HFFc6 (cell line): ENCODE data around the gene SLC16A8. TPM values are rescaled to one million over a fixed set of nuclear protein-coding genes. Genes with fewer than 3 reads are reported as not detected.

Experiments used
- DNase-seq: peaks from one replicate; pipeline ENCODE4 v3.0.0-alpha.2; 2018
- H3K27ac Mint-ChIP-seq: 2 replicates; pipeline ENCODE4 v1.8.0; 2020; ENCODE audit warnings: mild to moderate bottlenecking, mixed read lengths
- H3K27me3 Mint-ChIP-seq: 2 replicates; pipeline ENCODE4 v1.8.0; 2021; ENCODE audit warnings: mild to moderate bottlenecking, moderate library complexity, mixed read lengths; ENCODE audit not compliant: insufficient read depth
- H3K36me3 Mint-ChIP-seq: 2 replicates; pipeline ENCODE4 v1.8.0; 2021; ENCODE audit warnings: low read depth, mixed read lengths
- H3K4me1 Mint-ChIP-seq: 2 replicates; pipeline ENCODE4 v1.8.0; 2020; ENCODE audit warnings: low read depth, mixed read lengths
- H3K4me3 Mint-ChIP-seq: 2 replicates; pipeline ENCODE4 v1.8.0; 2020; ENCODE audit warnings: mild to moderate bottlenecking, moderate library complexity, mixed read lengths
- H3K9me3 Mint-ChIP-seq: 2 replicates; pipeline ENCODE4 v1.8.0; 2020; ENCODE audit warnings: mild to moderate bottlenecking, mixed read lengths
- total RNA-seq, 6 experiments: library from RNA; stranded (reverse); fragmentation: NEBNext Ultra II Directional; extraction: Animal tissue kit (Norgen Biotek cat#: 25700); gene quantifications; 2 replicates in 1 of 6; 3 replicates in 5 of 6; pipeline ENCODE4 v1.2.3, GENCODE V29; 2021
- TF ChIP-seq, protein P1 (sequence below): fragments of 200-600 bp; sonication (generic); IDR thresholded peaks from 2 replicates; pipeline ENCODE4 v1.5.0; 2021; ENCODE audit warnings: antibody characterized with exemption, mild to moderate bottlenecking

The SLC16A8 gene
- total RNA-seq, 6 experiments from 2014 or later: not detected

DNA sequence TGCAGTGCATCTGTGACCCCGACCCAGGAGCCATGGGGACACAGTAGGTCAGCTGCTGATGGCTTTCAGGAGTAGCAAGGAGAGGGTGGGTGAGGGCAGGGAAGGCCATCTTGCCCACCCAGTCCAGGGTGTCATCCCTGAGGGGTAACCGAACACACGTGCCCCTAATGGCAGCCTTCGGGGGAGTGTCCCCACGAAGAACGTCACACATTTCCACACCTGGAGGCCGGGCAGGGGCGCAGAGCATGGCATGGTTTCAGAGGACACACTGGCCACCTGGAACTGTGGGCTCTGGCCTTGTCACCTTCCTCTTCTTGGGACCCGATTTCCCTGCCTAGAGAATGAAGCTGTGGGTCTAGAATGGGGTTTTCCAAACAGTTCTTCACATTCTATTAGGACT lies 45.9 kb upstream of the SLC16A8 start:
- TF ChIP-seq, protein P1, sequence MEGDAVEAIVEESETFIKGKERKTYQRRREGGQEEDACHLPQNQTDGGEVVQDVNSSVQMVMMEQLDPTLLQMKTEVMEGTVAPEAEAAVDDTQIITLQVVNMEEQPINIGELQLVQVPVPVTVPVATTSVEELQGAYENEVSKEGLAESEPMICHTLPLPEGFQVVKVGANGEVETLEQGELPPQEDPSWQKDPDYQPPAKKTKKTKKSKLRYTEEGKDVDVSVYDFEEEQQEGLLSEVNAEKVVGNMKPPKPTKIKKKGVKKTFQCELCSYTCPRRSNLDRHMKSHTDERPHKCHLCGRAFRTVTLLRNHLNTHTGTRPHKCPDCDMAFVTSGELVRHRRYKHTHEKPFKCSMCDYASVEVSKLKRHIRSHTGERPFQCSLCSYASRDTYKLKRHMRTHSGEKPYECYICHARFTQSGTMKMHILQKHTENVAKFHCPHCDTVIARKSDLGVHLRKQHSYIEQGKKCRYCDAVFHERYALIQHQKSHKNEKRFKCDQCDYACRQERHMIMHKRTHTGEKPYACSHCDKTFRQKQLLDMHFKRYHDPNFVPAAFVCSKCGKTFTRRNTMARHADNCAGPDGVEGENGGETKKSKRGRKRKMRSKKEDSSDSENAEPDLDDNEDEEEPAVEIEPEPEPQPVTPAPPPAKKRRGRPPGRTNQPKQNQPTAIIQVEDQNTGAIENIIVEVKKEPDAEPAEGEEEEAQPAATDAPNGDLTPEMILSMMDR: no peak
- DNase-seq: no peak
- no peak overlapping the region for H3K27ac Mint-ChIP-seq
- no peaks in the 10 kb centered on the region for H3K9me3 Mint-ChIP-seq
- no peaks in the 10 kb centered on the region; the same call in 1 of the 2 replicates for H3K27me3 Mint-ChIP-seq
- H3K36me3 Mint-ChIP-seq: peaks cover 6% of the 10 kb centered on the region; the same call in 1 of the 2 replicates
- H3K4me1 Mint-ChIP-seq: peaks cover 6% of the 10 kb centered on the region
- no peak overlapping the region for H3K4me3 Mint-ChIP-seq

DNA sequence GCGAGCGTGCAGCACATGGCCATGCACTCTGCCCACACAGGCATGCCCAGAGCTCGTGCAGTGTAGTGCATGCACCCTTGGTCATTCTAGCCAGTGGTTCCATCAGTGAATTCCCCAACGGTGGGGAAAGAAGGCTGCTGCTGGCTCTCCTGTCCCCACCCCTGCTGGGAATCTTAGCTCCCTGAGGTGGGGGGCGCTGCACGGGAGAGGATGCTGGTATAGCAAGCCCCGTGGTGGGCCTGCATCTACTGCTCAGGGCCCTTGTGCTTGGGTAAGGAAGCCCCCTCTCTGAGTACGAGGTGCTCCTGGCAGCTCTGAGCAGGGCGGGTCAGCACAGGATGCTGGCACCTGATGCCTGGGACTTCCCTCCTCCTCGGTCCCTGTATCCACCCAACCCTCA lies 45.0 kb upstream of the SLC16A8 start:
- Mint-ChIP-seq H3K9me3 (no peaks in the 10 kb centered on the region), H3K4me3 (no peak overlapping the region), H3K4me1 (peaks cover 6% of the 10 kb centered on the region), H3K36me3 (peaks cover 10% of the 10 kb centered on the region; the same call in 1 of the 2 replicates), H3K27ac (no peak overlapping the region), H3K27me3 (no peaks in the 10 kb centered on the region; the same call in 1 of the 2 replicates)
- TF ChIP-seq, protein P1: no peak
- DNase-seq: no peak

DNA sequence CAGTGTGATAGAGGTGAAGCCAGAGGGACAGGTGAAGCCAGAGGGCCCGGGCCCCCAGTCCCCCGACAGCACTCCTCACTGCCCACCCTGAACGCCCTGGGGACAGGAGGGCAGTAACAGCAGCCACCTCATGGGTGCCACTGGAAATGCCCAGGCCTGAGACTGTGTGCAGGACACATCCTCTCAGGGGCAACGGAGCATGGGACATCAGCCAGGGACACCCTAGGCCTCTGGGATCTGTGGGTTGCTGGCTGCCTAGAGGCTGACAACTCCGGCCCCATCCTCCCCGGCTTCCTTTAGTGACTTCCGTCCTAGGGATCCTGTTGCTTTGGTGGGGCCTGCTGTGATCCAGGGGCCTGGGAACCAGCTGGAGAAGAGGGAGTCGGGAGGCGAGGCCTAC lies 43.9 kb upstream of the SLC16A8 start:
- Mint-ChIP-seq H3K4me3 (no peak overlapping the region), H3K4me1 (peaks cover 6% of the 10 kb centered on the region), H3K27me3 (no peaks in the 10 kb centered on the region; the same call in 1 of the 2 replicates), H3K27ac (no peak overlapping the region), H3K36me3 (peaks cover 10% of the 10 kb centered on the region; the same call in 1 of the 2 replicates), H3K9me3 (no peaks in the 10 kb centered on the region)
- DNase-seq: no peak
- TF ChIP-seq, protein P1: no peak

DNA sequence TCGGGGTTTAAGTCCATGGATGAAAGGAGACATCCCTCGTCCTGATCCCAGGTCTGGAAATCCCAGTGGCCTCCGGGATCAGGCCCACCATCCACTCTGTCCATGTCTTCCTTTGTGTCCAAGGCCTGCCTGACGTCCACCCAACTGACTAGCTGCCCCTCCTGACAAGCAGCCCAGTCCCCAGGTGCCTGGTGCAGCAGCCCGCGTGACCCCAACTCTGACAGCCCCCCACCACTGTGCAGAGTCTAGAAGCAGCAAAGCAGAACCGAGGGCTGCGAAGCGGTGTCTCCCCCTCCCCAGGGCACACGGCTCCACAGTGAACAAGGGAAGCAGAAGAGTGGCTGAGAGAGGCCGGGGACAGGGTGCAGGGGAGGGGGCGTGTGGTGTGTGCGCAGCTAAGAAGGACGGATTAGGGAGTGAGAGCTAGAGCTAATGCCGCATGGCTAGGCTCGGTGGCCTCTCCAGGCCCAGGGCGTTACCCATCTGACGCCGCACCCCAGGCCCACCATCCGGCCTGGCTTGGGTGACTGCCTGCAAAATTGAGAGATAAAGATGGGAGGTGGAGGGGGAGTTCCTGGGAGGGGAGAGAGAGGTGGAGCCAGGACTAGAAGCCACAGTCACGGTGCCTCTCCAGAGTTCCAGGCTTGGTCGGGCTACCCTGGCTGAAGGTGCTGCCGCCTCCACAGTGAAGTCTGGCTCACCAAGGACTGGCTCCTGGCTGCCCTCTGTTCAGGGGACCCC lies 43.1 kb upstream of the SLC16A8 start:
- DNase-seq: no peak
- Mint-ChIP-seq H3K27ac (no peak overlapping the region), H3K4me3 (no peak overlapping the region), H3K27me3 (no peaks in the 10 kb centered on the region; the same call in 1 of the 2 replicates), H3K36me3 (peaks cover 6% of the 10 kb centered on the region; the same call in 1 of the 2 replicates), H3K9me3 (no peaks in the 10 kb centered on the region), H3K4me1 (peaks cover 6% of the 10 kb centered on the region)
- TF ChIP-seq, protein P1: no peak

DNA sequence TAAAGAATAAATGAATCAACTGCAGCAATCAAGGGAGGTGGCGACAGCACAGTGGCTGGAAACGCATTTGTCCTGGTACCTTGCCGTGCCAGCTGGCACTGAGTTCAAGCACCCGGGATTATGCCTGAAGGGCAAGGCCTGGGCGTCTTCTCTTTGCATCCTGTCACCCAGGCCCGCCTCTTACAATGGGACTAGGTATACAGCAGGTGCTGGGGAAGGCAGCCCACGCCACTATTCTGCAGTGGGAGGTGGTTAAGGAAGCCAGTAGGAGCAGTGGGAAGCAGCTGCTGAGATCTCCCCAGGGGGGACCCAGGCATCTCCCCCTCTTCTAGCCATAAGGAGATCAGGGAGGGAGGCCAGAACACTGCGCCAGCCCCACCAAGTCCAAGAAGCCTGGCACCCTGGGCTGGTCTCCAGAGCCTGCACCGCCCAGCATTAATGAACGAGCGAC lies 41.8 kb upstream of the SLC16A8 start:
- Mint-ChIP-seq H3K27me3 (no peaks in the 10 kb centered on the region; the same call in 1 of the 2 replicates), H3K4me1 (peaks cover 6% of the 10 kb centered on the region), H3K4me3 (no peak overlapping the region), H3K27ac (no peak overlapping the region), H3K36me3 (0 out of 2 replicates have a peak, but pooled peaks cover 4% of the 10 kb centered on the region), H3K9me3 (no peaks in the 10 kb centered on the region)
- DNase-seq: no peak
- TF ChIP-seq, protein P1: no peak
